ENCODE data around the gene RIC8A.

RIC8A gene

GRCh38 chr11:244376-244775 lies 36.9 kb downstream of the RIC8A start:
- 89 to 100% methylated on average over 1 to 2 of the region's 2 CpGs for WGBS, 2 experiments
- Histone ChIP-seq H3K4me1 (ENCODE audit: control insufficient read depth, insufficient read depth, low read length) (no peaks in the 10 kb centered on the region), H3K9me3 (ENCODE audit: control insufficient read depth, low read length) (no peaks in the 10 kb centered on the region), H3K27ac (ENCODE audit: insufficient read depth, low read depth, low read length, poor library complexity, severe bottlenecking) (no peak overlapping the region), H3K27me3 (ENCODE audit: control insufficient read depth, insufficient read depth, low read length, poor library complexity, severe bottlenecking) (no peaks in the 10 kb centered on the region), H3K36me3 (ENCODE audit: control insufficient read depth, insufficient read depth, low read length) (peaks cover 27% of the 10 kb centered on the region), H3K4me3 (ENCODE audit: insufficient read depth, low read depth, low read length) (no peak overlapping the region)

DNA sequence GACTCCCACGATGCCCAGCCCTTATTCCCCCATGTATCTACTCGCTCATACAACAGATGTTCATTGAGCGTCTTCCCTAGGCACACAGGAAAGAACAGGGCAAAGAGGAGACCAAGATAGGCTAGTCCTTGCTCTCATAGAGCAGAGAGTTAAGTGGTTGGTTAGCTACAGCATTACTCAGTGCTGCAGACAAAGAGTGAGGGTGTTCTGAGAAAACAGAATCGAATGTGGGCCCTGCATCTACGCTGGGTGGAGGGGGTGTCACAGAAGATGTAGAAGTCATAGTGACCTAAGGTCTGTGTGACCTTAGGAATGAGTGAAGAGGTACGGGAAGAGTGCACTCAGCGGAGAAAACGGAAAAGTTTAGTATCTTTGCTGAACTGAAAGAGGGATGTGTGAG lies 41.6 kb downstream of the RIC8A start:
- H3K27ac ChIP-seq (ENCODE audit: insufficient read depth, low read depth, low read length, poor library complexity, severe bottlenecking): no peak overlapping the region
- peaks cover 42% of the 10 kb centered on the region for H3K36me3 ChIP-seq (ENCODE audit: control insufficient read depth, insufficient read depth, low read length)
- 82 to 83% methylated on average over 8 of the region's 8 CpGs for WGBS, 2 experiments
- H3K4me1 ChIP-seq (ENCODE audit: control insufficient read depth, insufficient read depth, low read length): no peaks in the 10 kb centered on the region
- no peaks in the 10 kb centered on the region for H3K9me3 ChIP-seq (ENCODE audit: control insufficient read depth, low read length)
- H3K27me3 ChIP-seq (ENCODE audit: control insufficient read depth, insufficient read depth, low read length, poor library complexity, severe bottlenecking): no peaks in the 10 kb centered on the region
- no peak overlapping the region for H3K4me3 ChIP-seq (ENCODE audit: insufficient read depth, low read depth, low read length)

- H3K4me3 ChIP-seq (ENCODE audit: insufficient read depth, low read depth, low read length): no peak overlapping the region
- H3K9me3 ChIP-seq (ENCODE audit: control insufficient read depth, low read length): no peaks in the 10 kb centered on the region
- H3K27me3 ChIP-seq (ENCODE audit: control insufficient read depth, insufficient read depth, low read length, poor library complexity, severe bottlenecking): no peaks in the 10 kb centered on the region
- no peaks in the 10 kb centered on the region for H3K4me1 ChIP-seq (ENCODE audit: control insufficient read depth, insufficient read depth, low read length)
- H3K36me3 ChIP-seq (ENCODE audit: control insufficient read depth, insufficient read depth, low read length): peaks cover 36% of the 10 kb centered on the region
- WGBS, 2 experiments: 89 to 91% methylated on average over 4 to 5 of the region's 5 CpGs
- H3K27ac ChIP-seq (ENCODE audit: insufficient read depth, low read depth, low read length, poor library complexity, severe bottlenecking): no peak overlapping the region
Measured at GRCh38 chr11:250274-250673, 42.8 kb downstream of the RIC8A start.

GRCh38 chr11:250740-251299 lies 43.3 kb downstream of the RIC8A start:
- 79 to 80% methylated on average over 10 of the region's 10 CpGs for WGBS, 2 experiments
- no peak overlapping the region for H3K27ac ChIP-seq (ENCODE audit: insufficient read depth, low read depth, low read length, poor library complexity, severe bottlenecking)
- H3K4me1 ChIP-seq (ENCODE audit: control insufficient read depth, insufficient read depth, low read length): no peaks in the 10 kb centered on the region
- H3K4me3 ChIP-seq (ENCODE audit: insufficient read depth, low read depth, low read length): no peak overlapping the region
- H3K36me3 ChIP-seq (ENCODE audit: control insufficient read depth, insufficient read depth, low read length): peaks cover 32% of the 10 kb centered on the region
- no peaks in the 10 kb centered on the region for H3K27me3 ChIP-seq (ENCODE audit: control insufficient read depth, insufficient read depth, low read length, poor library complexity, severe bottlenecking)
- no peaks in the 10 kb centered on the region for H3K9me3 ChIP-seq (ENCODE audit: control insufficient read depth, low read length)

- Histone ChIP-seq H3K27me3 (ENCODE audit: control insufficient read depth, insufficient read depth, low read length, poor library complexity, severe bottlenecking) (no peaks in the 10 kb centered on the region), H3K36me3 (ENCODE audit: control insufficient read depth, insufficient read depth, low read length) (peaks cover 25% of the 10 kb centered on the region), H3K27ac (ENCODE audit: insufficient read depth, low read depth, low read length, poor library complexity, severe bottlenecking) (no peak overlapping the region), H3K4me3 (ENCODE audit: insufficient read depth, low read depth, low read length) (no peak overlapping the region), H3K4me1 (ENCODE audit: control insufficient read depth, insufficient read depth, low read length) (no peaks in the 10 kb centered on the region), H3K9me3 (ENCODE audit: control insufficient read depth, low read length) (no peaks in the 10 kb centered on the region)
- WGBS, 2 experiments: 92 to 94% methylated on average over 10 of the region's 10 CpGs
Measured at GRCh38 chr11:251550-251949, 44.0 kb downstream of the RIC8A start.

DNA sequence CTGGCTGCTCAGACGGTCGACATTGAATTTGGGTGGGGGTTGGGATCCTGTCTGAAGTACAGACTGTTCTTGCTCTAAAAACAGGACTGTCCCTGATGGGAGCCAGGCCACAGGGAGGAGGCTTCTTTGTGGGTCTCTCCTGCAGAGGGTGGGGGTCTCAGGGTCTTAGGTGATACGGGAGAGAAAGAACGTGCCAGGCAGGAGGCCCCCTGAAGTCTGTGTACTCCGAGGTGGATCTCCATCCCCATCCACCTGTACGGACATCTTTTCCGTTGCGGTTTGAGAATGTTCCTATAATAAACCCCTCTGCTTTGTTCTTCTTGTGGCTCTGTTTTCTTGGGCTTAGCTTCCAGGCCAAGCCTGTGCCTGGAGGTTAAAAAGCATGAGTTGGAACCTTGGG lies 45.2 kb downstream of the RIC8A start:
- H3K36me3 ChIP-seq (ENCODE audit: control insufficient read depth, insufficient read depth, low read length): peaks cover 23% of the 10 kb centered on the region

DNA sequence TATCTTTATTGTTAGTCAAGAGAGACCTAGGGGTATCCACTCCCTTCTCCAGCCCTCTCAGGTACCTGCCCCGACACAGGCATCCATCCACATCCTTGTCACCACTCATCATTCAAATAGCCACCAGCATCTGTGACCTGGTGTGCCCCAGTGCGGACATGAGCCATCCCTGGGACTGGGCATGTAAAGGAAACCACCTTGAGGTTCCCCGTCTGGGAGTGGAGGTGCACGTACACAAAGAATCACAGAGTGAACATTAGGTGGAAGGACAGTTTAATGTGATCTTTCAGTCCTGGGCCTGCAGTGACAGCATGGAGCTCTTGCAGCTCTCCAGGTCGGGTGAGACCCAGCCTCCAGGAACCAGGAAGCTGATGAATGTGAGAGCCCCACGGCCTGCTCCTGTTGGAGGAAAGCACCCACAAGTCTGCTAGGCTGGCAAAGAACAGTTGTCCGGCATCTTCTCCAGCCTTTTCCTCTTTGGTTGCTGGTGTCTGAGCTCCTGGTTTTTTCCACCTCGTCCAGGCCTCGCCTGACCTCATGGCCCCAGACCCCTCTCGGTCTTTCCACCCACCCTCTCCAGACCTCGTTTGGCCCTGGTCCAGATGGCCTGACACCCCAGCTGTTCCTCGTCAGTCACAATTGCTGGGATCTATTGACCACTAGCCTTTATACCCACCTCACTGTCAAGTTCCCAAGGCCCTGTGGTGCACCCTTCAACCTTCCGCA lies 45.8 kb downstream of the RIC8A start:
- Histone ChIP-seq H3K4me1 (ENCODE audit: control insufficient read depth, insufficient read depth, low read length) (no peaks in the 10 kb centered on the region), H3K27me3 (ENCODE audit: control insufficient read depth, insufficient read depth, low read length, poor library complexity, severe bottlenecking) (no peaks in the 10 kb centered on the region), H3K9me3 (ENCODE audit: control insufficient read depth, low read length) (no peaks in the 10 kb centered on the region), H3K4me3 (ENCODE audit: insufficient read depth, low read depth, low read length) (no peak overlapping the region), H3K36me3 (ENCODE audit: control insufficient read depth, insufficient read depth, low read length) (peaks cover 23% of the 10 kb centered on the region), H3K27ac (ENCODE audit: insufficient read depth, low read depth, low read length, poor library complexity, severe bottlenecking) (no peak overlapping the region)
- WGBS, 2 experiments: 93 to 95% methylated on average over 13 of the region's 13 CpGs

More for the DNA sequence above, 45.2 kb downstream of the RIC8A start:
- Histone ChIP-seq H3K9me3 (ENCODE audit: control insufficient read depth, low read length) (no peaks in the 10 kb centered on the region), H3K27ac (ENCODE audit: insufficient read depth, low read depth, low read length, poor library complexity, severe bottlenecking) (no peak overlapping the region), H3K4me3 (ENCODE audit: insufficient read depth, low read depth, low read length) (no peak overlapping the region), H3K27me3 (ENCODE audit: control insufficient read depth, insufficient read depth, low read length, poor library complexity, severe bottlenecking) (no peaks in the 10 kb centered on the region), H3K4me1 (ENCODE audit: control insufficient read depth, insufficient read depth, low read length) (no peaks in the 10 kb centered on the region)
- 97 to 98% methylated on average over 8 of the region's 8 CpGs for WGBS, 2 experiments

DNA sequence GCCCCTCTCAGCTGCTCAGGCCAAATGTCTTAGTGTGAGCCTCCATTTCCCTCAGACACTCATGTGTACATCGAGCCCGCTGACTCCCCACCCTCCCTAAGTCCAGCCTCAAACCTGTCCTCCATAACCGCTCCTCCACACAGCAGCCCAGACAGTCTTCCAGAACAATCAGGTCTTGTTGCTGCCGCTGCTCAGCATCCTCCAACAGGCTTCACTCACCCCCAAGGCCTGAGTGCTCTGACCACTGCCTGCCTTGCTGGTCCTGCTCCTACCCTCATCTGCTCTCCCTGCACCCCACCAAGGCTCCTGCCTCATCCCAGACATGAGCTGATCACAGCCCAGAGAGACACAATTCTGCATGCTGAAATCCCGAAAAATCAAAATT lies 46.4 kb downstream of the RIC8A start:
- no peaks in the 10 kb centered on the region for H3K4me1 ChIP-seq (ENCODE audit: control insufficient read depth, insufficient read depth, low read length)
- peaks cover 20% of the 10 kb centered on the region for H3K36me3 ChIP-seq (ENCODE audit: control insufficient read depth, insufficient read depth, low read length)
- H3K4me3 ChIP-seq (ENCODE audit: insufficient read depth, low read depth, low read length): no peak overlapping the region
- H3K27me3 ChIP-seq (ENCODE audit: control insufficient read depth, insufficient read depth, low read length, poor library complexity, severe bottlenecking): no peaks in the 10 kb centered on the region
- no peak overlapping the region for H3K27ac ChIP-seq (ENCODE audit: insufficient read depth, low read depth, low read length, poor library complexity, severe bottlenecking)
- no peaks in the 10 kb centered on the region for H3K9me3 ChIP-seq (ENCODE audit: control insufficient read depth, low read length)
- 88 to 95% methylated on average over 4 of the region's 5 CpGs for WGBS, 2 experiments

DNA sequence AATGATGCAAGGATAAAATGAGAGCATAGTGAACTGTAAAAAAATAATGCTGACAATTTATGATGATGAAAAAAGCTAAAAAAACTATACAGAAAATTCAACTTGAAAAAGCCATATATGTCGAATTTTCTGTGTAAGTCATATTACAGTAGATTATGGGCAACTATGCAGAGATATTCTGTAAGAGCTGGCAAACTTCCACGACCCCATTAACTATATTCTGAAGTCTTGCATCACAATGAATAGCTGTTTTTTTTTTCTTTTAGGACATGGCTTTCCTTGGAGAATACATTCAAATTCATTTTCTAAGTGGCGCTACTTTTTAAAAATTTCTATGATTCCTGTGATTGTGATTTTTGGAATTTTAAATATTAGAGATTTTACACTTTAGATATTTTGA lies 47.7 kb downstream of the RIC8A start:
- peaks cover 18% of the 10 kb centered on the region for H3K36me3 ChIP-seq (ENCODE audit: control insufficient read depth, insufficient read depth, low read length)
- no peak overlapping the region for H3K4me3 ChIP-seq (ENCODE audit: insufficient read depth, low read depth, low read length)
- WGBS, 2 experiments: 80 to 90% methylated on average over 2 to 3 of the region's 3 CpGs
- H3K4me1 ChIP-seq (ENCODE audit: control insufficient read depth, insufficient read depth, low read length): no peaks in the 10 kb centered on the region
- no peaks in the 10 kb centered on the region for H3K27me3 ChIP-seq (ENCODE audit: control insufficient read depth, insufficient read depth, low read length, poor library complexity, severe bottlenecking)
- no peaks in the 10 kb centered on the region for H3K9me3 ChIP-seq (ENCODE audit: control insufficient read depth, low read length)
- H3K27ac ChIP-seq (ENCODE audit: insufficient read depth, low read depth, low read length, poor library complexity, severe bottlenecking): no peak overlapping the region

GRCh38 chr11:255816-256215 lies 48.3 kb downstream of the RIC8A start:
- Histone ChIP-seq H3K9me3 (ENCODE audit: control insufficient read depth, low read length) (no peaks in the 10 kb centered on the region), H3K4me1 (ENCODE audit: control insufficient read depth, insufficient read depth, low read length) (no peaks in the 10 kb centered on the region), H3K27me3 (ENCODE audit: control insufficient read depth, insufficient read depth, low read length, poor library complexity, severe bottlenecking) (no peaks in the 10 kb centered on the region), H3K4me3 (ENCODE audit: insufficient read depth, low read depth, low read length) (no peak overlapping the region), H3K27ac (ENCODE audit: insufficient read depth, low read depth, low read length, poor library complexity, severe bottlenecking) (no peak overlapping the region), H3K36me3 (ENCODE audit: control insufficient read depth, insufficient read depth, low read length) (peaks cover 18% of the 10 kb centered on the region)
- 96% methylated on average over 2 of the region's 2 CpGs for WGBS, 2 experiments

Data from ectodermal cell (in vitro differentiated cells).